Activated CD4-positive, alpha-beta T cell treated with anti-CD3 and anti-CD28 coated beads, Interleukin-2, amount 10 ng/mL, durations not matched to agents 24 days and 14 days (primary cell): ENCODE measurements around the gene INTS4. TPM values are rescaled to one million over a fixed set of nuclear protein-coding genes. Genes with fewer than 3 reads are reported as not detected.
"Not testable (repeated sequence)": the region's sequence is repeated elsewhere in the genome, so short reads cannot be mapped to it uniquely, and the experiment has no call there.

Experiments
- DNase-seq: peaks from one replicate; pipeline ENCODE4 v3.0.0; 2022
- H3K27ac Mint-ChIP-seq: one replicate; pipeline ENCODE4 v1.8.0; 2022; ENCODE audit warnings: mild to moderate bottlenecking, mixed read lengths
- H3K27me3 Mint-ChIP-seq: one replicate; pipeline ENCODE4 v1.8.0; 2022; ENCODE audit warnings: mixed read lengths
- H3K36me3 Mint-ChIP-seq: one replicate; pipeline ENCODE4 v1.8.0; 2022; ENCODE audit warnings: low read depth, mild to moderate bottlenecking, mixed read lengths
- H3K4me1 Mint-ChIP-seq: one replicate; pipeline ENCODE4 v1.8.0; 2021; ENCODE audit warnings: mixed read lengths
- H3K4me3 Mint-ChIP-seq: one replicate; pipeline ENCODE4 v1.8.0; 2022; ENCODE audit warnings: mild to moderate bottlenecking, moderate library complexity, mixed read lengths
- H3K9me3 Mint-ChIP-seq: one replicate; pipeline ENCODE4 v1.8.0; 2021; ENCODE audit warnings: mixed read lengths
- intact Hi-C: fragments of 100-400 bp; cut with micrococcal nuclease; formaldehyde crosslinking; loops from one replicate; pipeline ENCODE4 v1.15.1; 2023
- total RNA-seq: library from RNA; stranded (reverse); gene quantifications from 2 replicates; pipeline ENCODE4 v1.2.3, GENCODE V29; 2022

INTS4 gene
- total RNA-seq, 1 donor from 2014 or later, result 60.0 TPM

GRCh38 chr11:78033040-78033439 lies 38.6 kb upstream of the INTS4 start:
- Mint-ChIP-seq H3K4me1 (no peaks in the 10 kb centered on the region), H3K4me3 (no peak overlapping the region), H3K27me3 (no peaks in the 10 kb centered on the region), H3K9me3 (no peaks in the 10 kb centered on the region), H3K36me3 (no peaks in the 10 kb centered on the region), H3K27ac (no peak overlapping the region)
- intact Hi-C loops, result no loop called here
- no peak for DNase-seq

- Mint-ChIP-seq H3K27me3 (no peaks in the 10 kb centered on the region), H3K4me1 (no peaks in the 10 kb centered on the region), H3K27ac (no peak overlapping the region), H3K4me3 (no peak overlapping the region), H3K9me3 (no peaks in the 10 kb centered on the region), H3K36me3 (no peaks in the 10 kb centered on the region)
- no peak for DNase-seq
- intact Hi-C loops, result no loop called here
Measured at GRCh38 chr11:78032090-78032489, 37.6 kb upstream of the INTS4 start.

DNA sequence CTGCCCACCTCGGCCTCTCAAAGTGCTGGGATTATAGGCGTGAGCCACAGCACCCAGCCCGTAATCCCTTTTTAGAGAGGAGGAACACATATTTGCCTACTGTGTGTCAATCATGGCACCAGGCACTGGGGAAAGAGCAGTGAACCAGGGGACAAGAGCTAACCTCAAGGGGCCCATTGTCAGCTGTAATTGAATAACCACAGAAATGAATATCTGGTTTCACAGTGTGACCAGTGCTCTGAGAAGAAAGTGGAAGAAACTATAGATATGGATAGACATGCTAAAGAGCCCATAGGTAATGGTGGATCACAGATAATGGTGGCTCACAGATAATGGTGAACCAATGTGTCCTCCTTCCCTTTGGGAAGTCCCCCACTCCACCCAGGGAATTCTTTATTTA lies 37.2 kb upstream of the INTS4 start:
- no peaks in the 10 kb centered on the region for H3K36me3 Mint-ChIP-seq
- no peaks in the 10 kb centered on the region for H3K9me3 Mint-ChIP-seq
- H3K4me1 Mint-ChIP-seq, result no peaks in the 10 kb centered on the region
- H3K27ac Mint-ChIP-seq, result no peak overlapping the region
- no peaks in the 10 kb centered on the region for H3K27me3 Mint-ChIP-seq
- intact Hi-C loops, result no loop called here
- no peak for DNase-seq
- no peak overlapping the region for H3K4me3 Mint-ChIP-seq

DNA sequence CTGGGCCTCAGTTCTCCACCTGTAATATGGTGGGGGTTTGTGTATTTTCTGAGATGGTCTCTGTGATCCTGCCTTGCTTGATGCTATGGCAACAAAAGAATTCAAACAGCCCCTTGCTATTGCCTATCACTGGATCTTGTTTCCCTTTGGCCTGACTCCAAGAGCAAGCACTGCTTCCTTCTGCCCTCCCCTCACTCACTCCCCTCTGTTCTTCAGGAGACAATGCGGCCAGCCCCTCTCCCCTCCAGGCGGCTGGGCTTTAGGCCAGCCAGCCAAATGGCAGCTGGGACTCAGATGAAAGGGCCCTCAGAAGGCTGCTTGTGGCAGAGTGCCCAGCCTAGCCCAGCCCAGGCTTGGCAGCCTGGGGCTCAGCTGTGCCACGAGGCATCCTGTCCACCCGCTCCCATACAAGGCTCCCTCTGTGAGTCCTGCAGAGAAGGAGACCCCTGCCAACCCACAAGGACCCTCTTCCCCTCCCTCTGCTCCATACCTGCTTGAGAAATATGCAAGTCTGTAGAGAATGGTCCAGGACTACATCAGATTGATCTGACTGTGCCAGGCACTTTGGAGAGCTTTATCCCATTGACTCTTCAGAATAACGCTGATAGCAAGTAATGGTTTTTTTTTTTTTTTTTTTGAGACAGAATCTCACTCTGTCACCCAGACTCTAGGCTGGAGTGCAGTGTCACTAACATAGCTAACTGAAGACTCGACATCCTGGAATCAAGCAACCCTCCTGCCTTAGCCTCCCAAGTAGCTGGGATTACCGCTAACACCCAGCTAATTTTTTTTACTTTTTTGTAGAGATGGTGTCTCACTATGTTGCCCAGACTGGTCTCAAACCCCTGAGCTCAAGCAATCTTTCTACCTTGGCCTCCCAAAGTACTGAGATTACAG lies 36.2 kb upstream of the INTS4 start:
- intact Hi-C loops, result no loop called here
- Mint-ChIP-seq H3K36me3 (no peaks in the 10 kb centered on the region), H3K9me3 (no peaks in the 10 kb centered on the region), H3K4me3 (no peak overlapping the region), H3K4me1 (no peaks in the 10 kb centered on the region), H3K27me3 (no peaks in the 10 kb centered on the region), H3K27ac (no peak overlapping the region)
- DNase-seq, result no peak

GRCh38 chr11:78028423-78028822 lies 34.0 kb upstream of the INTS4 start:
- DNase-seq, H3K36me3 Mint-ChIP-seq, H3K4me1 Mint-ChIP-seq, intact Hi-C loops, H3K9me3 Mint-ChIP-seq, H3K4me3 Mint-ChIP-seq, H3K27me3 Mint-ChIP-seq, H3K27ac Mint-ChIP-seq: not testable (repeated sequence)

DNA sequence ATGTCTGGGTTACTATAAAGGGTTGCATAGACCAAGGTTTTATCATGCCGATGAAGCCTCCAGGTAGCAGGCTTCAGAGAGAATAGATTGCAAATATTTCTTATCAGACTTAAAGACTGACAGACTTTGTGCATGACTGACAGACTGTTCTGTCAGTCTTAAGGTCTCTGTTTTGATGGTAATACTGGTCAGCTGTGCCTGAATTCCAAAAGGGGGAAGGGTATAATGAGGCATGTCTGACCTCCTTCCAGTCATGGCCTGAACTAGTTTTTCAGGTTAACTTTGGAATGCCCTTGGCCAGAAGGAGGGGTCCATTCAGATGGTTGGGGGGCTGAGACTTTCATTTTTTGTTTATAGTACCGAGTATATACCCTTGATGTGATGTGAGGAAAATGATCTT lies 33.3 kb upstream of the INTS4 start:
- Mint-ChIP-seq H3K36me3 (no peaks in the 10 kb centered on the region), H3K27me3 (peaks cover 7% of the 10 kb centered on the region), H3K4me1 (peaks cover 1% of the 10 kb centered on the region), H3K4me3 (no peak overlapping the region), H3K9me3 (no peaks in the 10 kb centered on the region), H3K27ac (no peak overlapping the region)
- intact Hi-C loops, result no loop called here
- no peak for DNase-seq

- Mint-ChIP-seq H3K36me3 (no peaks in the 10 kb centered on the region), H3K27me3 (peaks cover 19% of the 10 kb centered on the region), H3K4me3 (no peak overlapping the region)
Measured at GRCh38 chr11:78025378-78025777, 30.9 kb upstream of the INTS4 start.

GRCh38 chr11:78023426-78023825 lies 29.0 kb upstream of the INTS4 start:
- H3K27me3 Mint-ChIP-seq, result peaks cover 19% of the 10 kb centered on the region

More at GRCh38 chr11:78025378-78025777, 30.9 kb upstream of the INTS4 start:
- Mint-ChIP-seq H3K9me3 (no peaks in the 10 kb centered on the region), H3K4me1 (peaks cover 6% of the 10 kb centered on the region), H3K27ac (no peak overlapping the region)
- DNase-seq, result no peak
- intact Hi-C loops, result no loop called here

DNA sequence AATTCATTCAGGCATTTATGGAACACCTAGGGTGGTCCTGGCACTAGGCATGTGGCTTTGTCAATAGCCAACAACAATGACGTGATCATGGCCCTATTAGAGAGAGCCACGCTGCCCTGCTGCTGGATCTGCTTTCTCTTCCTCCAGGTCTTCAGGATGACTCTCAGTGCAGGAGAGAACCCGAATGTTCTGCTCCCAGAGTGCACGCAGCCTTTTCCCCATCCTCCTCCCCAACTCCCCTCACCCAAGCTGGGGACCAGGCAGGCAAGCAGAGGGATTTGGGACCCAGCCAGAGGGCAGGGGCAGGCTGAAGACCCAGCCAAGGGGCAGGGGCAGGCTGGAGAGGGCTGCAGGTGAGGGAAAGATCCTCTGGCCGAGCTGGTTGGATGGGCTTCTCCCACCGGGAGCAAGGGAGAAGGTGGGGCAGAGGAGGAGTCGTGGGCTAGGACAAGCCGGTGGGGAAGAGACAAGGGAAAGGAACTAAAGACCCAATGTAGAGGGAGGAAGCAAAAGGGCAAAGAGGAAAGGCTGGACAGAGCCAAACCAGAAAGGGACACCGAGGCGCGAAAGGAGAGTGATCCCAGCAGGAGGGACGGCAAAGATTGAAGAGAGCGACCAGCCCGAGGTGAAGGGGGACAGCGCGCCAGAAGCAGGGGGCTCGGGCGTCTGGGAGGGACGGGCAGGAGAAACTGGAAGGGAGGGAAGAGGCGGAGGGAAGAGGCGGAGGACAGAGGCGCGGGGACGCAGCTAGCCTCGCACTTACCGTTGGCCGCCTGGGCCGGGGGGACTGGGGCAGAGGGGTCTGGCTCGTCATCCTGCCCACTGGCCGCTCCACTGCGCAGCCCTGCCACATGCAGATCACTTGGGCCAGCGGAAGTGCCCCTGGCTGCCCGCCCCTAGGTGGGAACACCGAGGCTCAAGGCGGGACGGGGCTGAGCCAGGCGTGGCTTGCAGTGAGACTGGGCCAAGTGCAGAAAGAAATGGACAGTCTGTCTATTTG lies 28.2 kb upstream of the INTS4 start, which contains the start of gene KCTD14:
Gene KCTD14, minus strand, starts transcription at position 880 of the 1,000 bp plus-strand sequence. Its CDS starts 27 bp downstream, at position 853.
- no peak within 1 kb of the TSS for H3K27ac Mint-ChIP-seq

More at GRCh38 chr11:78023426-78023825, 29.0 kb upstream of the INTS4 start:
- Mint-ChIP-seq H3K4me3 (no peak overlapping the region), H3K36me3 (no peaks in the 10 kb centered on the region), H3K9me3 (no peaks in the 10 kb centered on the region), H3K27ac (no peak overlapping the region), H3K4me1 (peaks cover 6% of the 10 kb centered on the region)
- DNase-seq, result no peak
- intact Hi-C loops, result no loop called here

DNA sequence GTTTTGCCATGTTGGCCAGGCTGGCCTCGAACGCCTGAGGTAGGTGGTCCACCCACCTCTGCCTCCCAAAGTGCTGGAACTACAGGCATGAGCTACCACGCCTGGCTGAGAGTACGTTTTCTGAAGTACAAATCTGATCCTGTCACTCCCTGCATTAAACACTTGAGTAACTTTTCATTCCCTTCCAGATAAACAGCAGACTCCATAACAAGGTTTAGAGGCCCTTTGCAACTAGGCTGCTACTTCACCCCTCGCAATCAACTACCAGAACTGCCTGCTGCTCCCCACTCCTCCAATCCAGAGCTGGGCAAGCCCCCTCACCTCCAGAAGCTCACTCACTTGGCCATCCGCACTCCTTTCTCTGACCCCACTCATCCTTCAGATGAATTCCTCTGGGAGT lies 27.1 kb upstream of the INTS4 start:
- Mint-ChIP-seq H3K9me3 (no peaks in the 10 kb centered on the region), H3K36me3 (no peaks in the 10 kb centered on the region), H3K27ac (no peak overlapping the region), H3K27me3 (peaks cover 19% of the 10 kb centered on the region), H3K4me3 (no peak overlapping the region), H3K4me1 (peaks cover 6% of the 10 kb centered on the region)
- intact Hi-C loops, result no loop called here
- DNase-seq, result no peak

More for the DNA sequence above, 28.2 kb upstream of the INTS4 start, which contains the start of gene KCTD14:
- Mint-ChIP-seq H3K4me3 (no peak within 1 kb of the TSS), H3K36me3 (no peaks in the 10 kb centered on the region), H3K9me3 (no peaks in the 10 kb centered on the region), H3K27me3 (peaks cover 19% of the 10 kb centered on the region), H3K4me1 (peaks cover 6% of the 10 kb centered on the region)
- intact Hi-C loops, result no loop called here
- DNase-seq, result no peak

DNA sequence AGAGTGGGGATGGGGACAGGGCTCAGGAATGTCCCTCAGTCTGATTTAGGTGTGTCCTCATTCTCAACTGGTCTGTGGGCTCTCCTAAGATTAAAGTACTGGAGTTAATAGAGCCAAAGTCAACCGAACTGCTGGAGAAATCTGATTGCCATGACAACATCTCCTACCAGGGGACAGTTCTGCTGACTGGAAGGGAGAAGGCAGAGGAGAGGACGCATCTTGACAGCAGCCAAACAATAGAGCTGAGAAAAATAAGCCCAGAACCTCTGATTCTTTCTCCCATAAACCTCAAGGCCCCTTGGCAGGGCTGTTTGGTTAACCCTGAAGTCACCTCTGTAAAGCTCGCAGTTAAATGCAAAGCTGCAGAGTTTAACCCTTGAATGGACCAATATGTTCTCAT lies 25.8 kb upstream of the INTS4 start:
- Mint-ChIP-seq H3K27ac (no peak overlapping the region), H3K9me3 (no peaks in the 10 kb centered on the region), H3K36me3 (no peaks in the 10 kb centered on the region), H3K27me3 (peaks cover 19% of the 10 kb centered on the region), H3K4me3 (no peak overlapping the region), H3K4me1 (peaks cover 6% of the 10 kb centered on the region)
- intact Hi-C loops, result no loop called here
- no peak for DNase-seq

GRCh38 chr11:78019808-78020207 lies 25.3 kb upstream of the INTS4 start:
- peaks cover 21% of the 10 kb centered on the region for H3K27me3 Mint-ChIP-seq
- peaks cover 6% of the 10 kb centered on the region for H3K4me1 Mint-ChIP-seq
- no peak overlapping the region for H3K4me3 Mint-ChIP-seq
- DNase-seq, result no peak
- H3K36me3 Mint-ChIP-seq, result no peaks in the 10 kb centered on the region
- intact Hi-C loops, result no loop called here
- no peak overlapping the region for H3K27ac Mint-ChIP-seq
- no peaks in the 10 kb centered on the region for H3K9me3 Mint-ChIP-seq

DNA sequence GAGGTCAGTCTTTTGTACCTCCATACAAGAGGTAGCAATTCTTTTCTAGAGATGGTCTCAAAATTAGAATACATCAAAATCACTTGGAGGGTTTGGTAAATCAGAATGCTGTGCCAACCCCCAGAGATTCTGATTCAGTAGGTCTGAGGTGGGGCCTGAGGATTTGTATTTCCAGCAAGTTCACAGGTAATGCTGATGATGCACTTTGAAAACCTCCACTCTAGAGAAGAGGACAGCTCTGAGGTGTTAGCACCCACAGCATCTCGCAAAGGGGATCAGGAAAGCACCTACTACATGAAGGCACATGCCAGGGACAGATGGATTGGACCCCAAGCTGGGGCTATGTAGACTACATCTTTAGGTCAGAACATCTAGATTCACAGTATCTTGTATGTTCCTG lies 21.4 kb upstream of the INTS4 start:
- Mint-ChIP-seq H3K27ac (no peak overlapping the region), H3K4me3 (no peak overlapping the region), H3K27me3 (peaks cover 2% of the 10 kb centered on the region), H3K4me1 (no peaks in the 10 kb centered on the region), H3K9me3 (no peaks in the 10 kb centered on the region), H3K36me3 (no peaks in the 10 kb centered on the region)
- intact Hi-C loops, result no loop called here
- no peak for DNase-seq
